ENCODE results near the gene ACTR2. TPM values are rescaled to one million over a fixed set of nuclear protein-coding genes. Genes with fewer than 3 reads are reported as not detected.

The ACTR2 gene
- total RNA-seq, 1 donor from 2014 or later, result 95.3 TPM

DNA sequence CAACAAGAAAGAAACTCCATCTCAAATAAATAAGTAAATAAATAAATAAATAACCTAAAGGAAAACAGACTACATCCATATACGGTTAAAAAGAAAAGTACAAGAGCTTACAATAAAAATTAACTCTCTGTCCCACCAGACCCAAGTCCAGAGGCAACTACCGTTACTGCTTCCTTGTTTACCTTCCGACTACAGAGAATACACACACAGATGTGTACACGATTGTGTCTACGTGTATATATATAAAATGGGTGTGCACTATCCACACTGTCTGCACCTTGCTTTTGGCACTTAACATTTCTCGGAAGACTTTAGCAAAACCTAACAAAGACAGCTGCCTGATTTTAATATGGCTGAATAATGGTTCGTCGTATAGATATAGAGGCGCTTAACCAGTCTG, 69.9 kb downstream of the ACTR2 start:
- TF ChIP-seq, protein P1, sequence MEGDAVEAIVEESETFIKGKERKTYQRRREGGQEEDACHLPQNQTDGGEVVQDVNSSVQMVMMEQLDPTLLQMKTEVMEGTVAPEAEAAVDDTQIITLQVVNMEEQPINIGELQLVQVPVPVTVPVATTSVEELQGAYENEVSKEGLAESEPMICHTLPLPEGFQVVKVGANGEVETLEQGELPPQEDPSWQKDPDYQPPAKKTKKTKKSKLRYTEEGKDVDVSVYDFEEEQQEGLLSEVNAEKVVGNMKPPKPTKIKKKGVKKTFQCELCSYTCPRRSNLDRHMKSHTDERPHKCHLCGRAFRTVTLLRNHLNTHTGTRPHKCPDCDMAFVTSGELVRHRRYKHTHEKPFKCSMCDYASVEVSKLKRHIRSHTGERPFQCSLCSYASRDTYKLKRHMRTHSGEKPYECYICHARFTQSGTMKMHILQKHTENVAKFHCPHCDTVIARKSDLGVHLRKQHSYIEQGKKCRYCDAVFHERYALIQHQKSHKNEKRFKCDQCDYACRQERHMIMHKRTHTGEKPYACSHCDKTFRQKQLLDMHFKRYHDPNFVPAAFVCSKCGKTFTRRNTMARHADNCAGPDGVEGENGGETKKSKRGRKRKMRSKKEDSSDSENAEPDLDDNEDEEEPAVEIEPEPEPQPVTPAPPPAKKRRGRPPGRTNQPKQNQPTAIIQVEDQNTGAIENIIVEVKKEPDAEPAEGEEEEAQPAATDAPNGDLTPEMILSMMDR (conservative IDR thresholded peaks at IDR 0.05; ENCODE audit: low read depth, low read length), result no peak
- H3K4me3 ChIP-seq (ENCODE audit: low read depth, low read length), result no peak overlapping the region
- no peak for DNase-seq (ENCODE audit: low read depth)

DNA sequence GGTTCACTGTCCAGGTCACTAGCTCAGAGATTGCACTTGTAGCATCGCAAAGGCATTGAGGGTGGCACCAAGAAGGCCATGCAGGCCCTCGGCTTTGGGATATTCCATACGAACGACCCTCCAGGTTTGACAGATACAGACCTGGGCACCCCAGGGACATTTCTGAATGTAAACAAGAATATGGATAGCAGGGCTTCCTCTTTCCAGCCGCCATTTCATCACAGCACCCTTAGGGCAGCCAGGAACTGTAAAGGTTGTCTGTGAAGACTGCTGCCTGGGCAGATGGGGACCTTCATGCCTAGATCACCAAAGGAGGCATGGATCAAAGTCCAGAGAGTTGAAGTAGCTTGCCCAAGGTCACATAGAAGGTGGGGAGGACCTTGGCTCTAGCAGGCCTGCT, 70.5 kb downstream of the ACTR2 start:
- TF ChIP-seq, protein P1 (conservative IDR thresholded peaks at IDR 0.05; ENCODE audit: low read depth, low read length), result no peak
- no peak overlapping the region for H3K4me3 ChIP-seq (ENCODE audit: low read depth, low read length)
- DNase-seq (ENCODE audit: low read depth), result no peak

DNA sequence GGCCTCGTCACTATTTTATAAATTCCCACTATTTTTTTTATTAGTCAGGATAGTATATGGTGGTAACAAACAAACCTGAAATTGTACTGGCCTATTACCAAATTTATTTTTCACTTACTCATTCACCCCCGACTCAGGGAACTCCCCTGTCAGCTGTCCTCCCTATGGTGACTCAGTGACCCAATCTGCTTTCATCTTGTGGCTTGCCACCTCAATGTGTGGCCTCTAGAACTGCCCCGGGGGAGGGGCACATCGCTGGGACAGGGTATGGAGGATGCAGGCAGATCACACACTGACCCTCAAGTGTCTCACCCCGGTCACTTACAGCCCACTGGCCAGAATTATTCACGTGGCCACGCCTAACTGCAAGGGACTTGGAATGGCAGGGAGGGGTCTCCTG, 71.6 kb downstream of the ACTR2 start:
- H3K4me3 ChIP-seq (ENCODE audit: low read depth, low read length), result no peak overlapping the region
- TF ChIP-seq, protein P1 (conservative IDR thresholded peaks at IDR 0.05; ENCODE audit: low read depth, low read length), result no peak
- DNase-seq (ENCODE audit: low read depth), result no peak

DNA sequence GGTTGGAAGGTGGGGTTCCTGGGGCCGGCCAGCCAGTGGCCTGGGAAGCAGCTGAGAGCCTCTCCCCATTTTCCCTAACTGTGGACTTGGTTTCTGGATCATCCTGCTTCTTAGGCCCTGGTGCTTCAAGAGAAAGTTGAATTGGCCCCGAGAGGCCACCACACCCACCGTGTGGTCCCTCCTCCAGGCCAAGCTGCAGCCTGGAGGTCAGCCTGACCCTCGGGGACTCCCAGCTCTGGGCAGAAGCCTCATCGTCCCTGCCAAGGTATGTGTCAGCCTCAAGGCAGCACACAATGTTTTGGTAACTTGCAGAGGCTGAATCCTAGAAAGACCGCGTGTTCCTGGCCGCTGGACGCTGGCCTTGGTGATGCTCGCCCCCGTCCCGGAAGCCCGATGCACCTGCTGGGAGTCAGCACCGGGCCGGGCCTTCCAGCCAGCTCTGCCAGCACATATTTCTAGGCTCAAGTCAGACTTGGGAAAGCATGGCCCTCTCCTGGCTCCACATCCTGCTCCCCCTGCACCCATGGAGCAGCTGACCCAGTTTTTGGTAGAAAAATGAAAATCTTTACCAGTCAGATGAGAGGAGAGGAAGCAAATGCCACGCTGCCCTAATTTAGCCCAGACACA, 72.6 kb downstream of the ACTR2 start:
- H3K4me3 ChIP-seq (ENCODE audit: low read depth, low read length), result no peak overlapping the region
- no peak for DNase-seq (ENCODE audit: low read depth)
- TF ChIP-seq, protein P1 (conservative IDR thresholded peaks at IDR 0.05; ENCODE audit: low read depth, low read length), result no peak

DNA sequence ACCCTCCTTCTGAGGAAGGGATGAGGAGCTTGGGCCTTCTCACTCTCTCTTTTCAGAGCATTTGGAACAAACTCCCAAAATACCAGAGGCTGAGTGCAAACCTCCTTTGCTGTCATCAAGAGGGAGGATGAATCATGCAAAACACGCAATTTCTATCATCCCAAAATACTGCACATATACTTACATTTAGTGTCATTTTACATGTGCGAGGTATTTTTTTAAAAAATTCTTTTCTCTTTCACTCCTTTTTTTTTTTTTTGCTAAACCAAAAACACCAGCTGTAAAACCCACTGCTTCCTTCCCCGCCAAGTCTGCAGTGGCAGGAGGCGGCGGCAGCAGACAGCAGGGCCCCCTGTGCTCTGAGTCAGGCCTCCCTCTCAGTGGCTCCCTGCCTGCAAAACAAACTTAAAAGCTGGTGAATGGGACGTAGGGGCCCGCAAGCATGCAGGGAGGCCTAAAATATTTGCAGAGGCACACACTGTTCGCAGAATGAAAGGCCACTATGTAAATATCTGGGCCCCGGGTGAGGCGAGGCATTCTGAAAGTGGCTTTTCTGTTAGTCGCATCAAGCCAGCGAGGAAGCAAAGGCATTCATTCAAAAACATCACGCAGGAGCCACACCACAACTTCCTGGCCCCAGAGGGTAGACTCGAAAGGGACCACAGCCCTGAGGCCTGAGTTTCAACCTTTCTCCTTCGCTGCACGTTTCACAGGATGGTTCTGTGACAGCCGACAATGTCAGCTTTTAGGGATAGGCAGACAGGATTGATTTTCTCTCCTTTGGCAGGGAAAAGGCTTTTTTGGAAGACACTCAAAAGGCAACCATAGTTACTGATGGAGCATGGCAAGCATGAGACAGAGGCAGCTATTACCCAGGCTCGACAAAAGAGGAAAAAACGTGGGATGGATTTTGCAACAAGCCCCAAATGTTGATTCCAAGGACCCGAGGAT, 73.4 kb downstream of the ACTR2 start:
- DNase-seq (ENCODE audit: low read depth), result no peak
- TF ChIP-seq, protein P1 (conservative IDR thresholded peaks at IDR 0.05; ENCODE audit: low read depth, low read length), result no peak
- H3K4me3 ChIP-seq (ENCODE audit: low read depth, low read length), result no peak overlapping the region

DNA sequence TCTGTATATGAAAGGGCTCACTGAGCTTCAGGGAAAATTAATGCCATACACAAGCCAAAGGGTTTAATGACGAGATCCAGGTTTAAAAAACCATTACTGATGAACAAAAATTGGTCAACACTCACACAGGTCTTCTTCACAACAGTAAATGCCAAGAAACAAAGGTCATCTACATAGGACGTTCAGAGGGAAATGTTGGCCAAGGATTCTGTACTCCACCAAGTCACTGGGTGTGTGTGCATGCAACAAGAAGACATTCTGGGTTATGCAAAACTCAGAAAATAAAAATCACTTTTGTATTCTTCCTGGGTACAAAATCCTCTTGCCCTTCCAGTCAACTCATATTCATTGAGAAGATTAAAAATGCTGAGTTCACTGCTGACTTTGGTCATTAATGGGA, 78.3 kb downstream of the ACTR2 start:
- TF ChIP-seq, protein P1 (conservative IDR thresholded peaks at IDR 0.05; ENCODE audit: low read depth, low read length), result no peak
- no peak for DNase-seq (ENCODE audit: low read depth)
- no peak overlapping the region for H3K4me3 ChIP-seq (ENCODE audit: low read depth, low read length)

Measured in epithelial cell of proximal tubule (primary cell).